A673 (cell line): ENCODE measurements around the gene TCTN1. TPM values are rescaled to one million over a fixed set of nuclear protein-coding genes. Genes with fewer than 3 reads are reported as not detected.

ENCODE experiments used
- BruUV-seq: library from RNA; stranded (reverse); fragments of 400-500 nt; replicated peaks from 2 replicates; lab custom pipeline; 2021; lab: Mats Ljungman, UMichigan
- CTCF ChIA-PET: fragments of 300-600 bp; sonication (Branson Sonifier 250); formaldehyde crosslinking; loops from one replicate; lab custom pipeline; 2022; ENCODE audit warnings: antibody characterized with exemption; lab: Charles Lee
- POLR2A ChIA-PET: fragments of 300-600 bp; sonication (Branson Sonifier 250); formaldehyde crosslinking; loops from one replicate; lab custom pipeline; 2022; ENCODE audit warnings: antibody characterized with exemption; ENCODE audit not compliant: low non-redundant PET; lab: Charles Lee
- DNase-seq: peaks from one replicate; pipeline ENCODE4 v3.0.0-alpha.2; 2015; ENCODE audit warnings: low spot score
- H3K27ac ChIP-seq: fragments of 200-600 bp; sonication (generic); 2 replicates; pipeline ENCODE4 v1.5.1; 2016; ENCODE audit warnings: mixed run types, low read depth, mild to moderate bottlenecking, mixed read lengths, antibody characterized with exemption, low read length; ENCODE audit not compliant: poor library complexity, severe bottlenecking
- H3K27me3 ChIP-seq: fragments of 200-600 bp; sonication (generic); replicated peaks from 2 replicates; pipeline ENCODE4 v1.6.1; 2017; ENCODE audit warnings: mixed run types, low read depth, mild to moderate bottlenecking, mixed read lengths, antibody characterized with exemption, low read length; ENCODE audit not compliant: insufficient read depth, poor library complexity
- H3K36me3 ChIP-seq: fragments of 200-600 bp; sonication (generic); 2 replicates; pipeline ENCODE4 v1.6.1; 2016; ENCODE audit warnings: mixed run types, mild to moderate bottlenecking, mixed read lengths, antibody characterized with exemption, low read length; ENCODE audit not compliant: insufficient read depth, poor library complexity, severe bottlenecking
- H3K4me1 ChIP-seq: fragments of 200-600 bp; sonication (generic); 2 replicates; pipeline ENCODE4 v1.6.1; 2017; ENCODE audit warnings: mixed run types, mild to moderate bottlenecking, mixed read lengths, antibody characterized with exemption, low read length; ENCODE audit not compliant: insufficient read depth, poor library complexity, severe bottlenecking
- H3K4me3 ChIP-seq: fragments of 200-600 bp; sonication (generic); 2 replicates; pipeline ENCODE4 v1.5.1; 2016; ENCODE audit warnings: low read depth, mixed run types, mild to moderate bottlenecking, mixed read lengths, low read length; ENCODE audit not compliant: poor library complexity, severe bottlenecking
- H3K9me3 ChIP-seq: fragments of 200-600 bp; sonication (generic); 2 replicates; pipeline ENCODE4 v1.6.1; 2016; ENCODE audit warnings: mixed run types, low read depth, mild to moderate bottlenecking, mixed read lengths, antibody characterized with exemption, low read length; ENCODE audit not compliant: poor library complexity, severe bottlenecking
- EZH2 ChIP-seq: fragments of 200-600 bp; sonication (generic); IDR thresholded peaks from 2 replicates; pipeline ENCODE4 v1.6.1; 2017; ENCODE audit warnings: borderline replicate concordance, low read depth, mild to moderate bottlenecking, mixed read lengths, antibody characterized with exemption, low read length; ENCODE audit not compliant: poor library complexity, severe bottlenecking
- intact Hi-C: fragments of 100-400 bp; cut with micrococcal nuclease; formaldehyde crosslinking; loops from one replicate; pipeline ENCODE4 v1.10.0; 2022; ENCODE audit not compliant: unreplicated experiment
- total RNA-seq: library from RNA; stranded (reverse); gene quantifications from 2 replicates; pipeline ENCODE4 v1.2.3, GENCODE V29; 2021
- TF ChIP-seq, protein P1 (sequence below): fragments of 300-800, 200-600 bp; sonication (generic); conservative IDR thresholded peaks from 2 replicates; pipeline ENCODE4 v1.5.1; 2017; ENCODE audit warnings: low read depth, mild to moderate bottlenecking, antibody characterized with exemption, low read length, moderate library complexity, mixed read lengths

TCTN1 gene
- total RNA-seq, 1 experiment from 2014 or later = 38.8 TPM

DNA sequence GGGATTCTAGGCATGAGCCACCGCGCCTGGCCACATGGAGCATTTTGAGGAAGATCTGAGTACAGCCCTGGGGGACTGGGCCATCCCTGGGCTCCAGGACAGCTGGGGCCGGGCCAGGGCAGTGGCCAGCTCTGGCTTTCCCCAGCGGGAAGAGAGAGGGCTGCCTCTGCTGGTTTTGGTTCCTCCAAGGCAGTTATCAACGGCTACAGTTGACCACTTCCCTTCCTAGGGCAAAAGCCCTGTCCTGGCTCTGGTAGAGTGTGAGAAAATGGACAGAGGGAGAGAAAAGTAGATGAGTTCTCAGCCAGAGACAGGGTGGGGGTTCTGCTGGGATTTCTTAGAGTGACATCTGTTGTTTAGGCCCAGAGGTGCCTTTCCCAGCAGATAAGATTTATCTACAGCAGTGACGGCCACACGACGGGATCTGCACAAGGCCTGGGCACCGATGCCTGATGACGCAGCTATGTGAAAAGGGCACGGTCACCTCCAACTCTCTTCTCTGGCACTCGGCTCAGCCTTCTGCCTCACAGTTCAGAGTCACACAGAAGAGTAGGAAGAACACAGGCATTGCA, 80.5 kb downstream of the TCTN1 start:
- CTCF ChIA-PET = no interaction called here
- BruUV-seq = no TSS peak
- DNase-seq = no peak

DNA sequence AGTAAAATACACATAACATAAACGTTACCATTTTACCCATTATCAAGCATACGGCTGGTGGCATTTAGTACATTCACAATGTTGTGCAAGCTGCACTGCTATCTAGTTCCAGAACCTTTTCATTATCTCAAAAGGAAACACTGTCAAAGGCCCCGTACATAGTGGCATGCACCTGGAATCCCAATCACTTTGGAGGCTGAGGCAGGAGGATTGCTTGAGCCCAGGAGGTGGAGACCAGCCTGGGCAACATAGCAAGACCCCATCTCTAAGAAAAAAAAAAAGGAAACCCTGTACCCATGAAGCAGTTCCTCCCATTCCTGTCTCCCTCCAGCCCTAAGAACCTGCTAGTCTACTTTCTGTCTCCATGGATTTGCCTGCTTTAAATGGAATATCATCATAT, 82.4 kb downstream of the TCTN1 start:
- BruUV-seq = no TSS peak
- CTCF ChIA-PET = no interaction called here
- H3K27ac ChIP-seq = no peak overlapping the region
- no peaks in the 10 kb centered on the region for H3K9me3 ChIP-seq
- TF ChIP-seq, protein P1, sequence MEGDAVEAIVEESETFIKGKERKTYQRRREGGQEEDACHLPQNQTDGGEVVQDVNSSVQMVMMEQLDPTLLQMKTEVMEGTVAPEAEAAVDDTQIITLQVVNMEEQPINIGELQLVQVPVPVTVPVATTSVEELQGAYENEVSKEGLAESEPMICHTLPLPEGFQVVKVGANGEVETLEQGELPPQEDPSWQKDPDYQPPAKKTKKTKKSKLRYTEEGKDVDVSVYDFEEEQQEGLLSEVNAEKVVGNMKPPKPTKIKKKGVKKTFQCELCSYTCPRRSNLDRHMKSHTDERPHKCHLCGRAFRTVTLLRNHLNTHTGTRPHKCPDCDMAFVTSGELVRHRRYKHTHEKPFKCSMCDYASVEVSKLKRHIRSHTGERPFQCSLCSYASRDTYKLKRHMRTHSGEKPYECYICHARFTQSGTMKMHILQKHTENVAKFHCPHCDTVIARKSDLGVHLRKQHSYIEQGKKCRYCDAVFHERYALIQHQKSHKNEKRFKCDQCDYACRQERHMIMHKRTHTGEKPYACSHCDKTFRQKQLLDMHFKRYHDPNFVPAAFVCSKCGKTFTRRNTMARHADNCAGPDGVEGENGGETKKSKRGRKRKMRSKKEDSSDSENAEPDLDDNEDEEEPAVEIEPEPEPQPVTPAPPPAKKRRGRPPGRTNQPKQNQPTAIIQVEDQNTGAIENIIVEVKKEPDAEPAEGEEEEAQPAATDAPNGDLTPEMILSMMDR = no peak
- no peak for TF ChIP-seq EZH2
- POLR2A ChIA-PET = no interaction called here
- H3K36me3 ChIP-seq = no peaks in the 10 kb centered on the region
- H3K4me1 ChIP-seq = peaks cover 10% of the 10 kb centered on the region
- intact Hi-C loops = loop anchor here (10.0 kb wide), 1 partner anchor 81 kb away; the partner anchor contains the start of gene TCTN1
- no peaks in the 10 kb centered on the region for H3K27me3 ChIP-seq
- no peak overlapping the region for H3K4me3 ChIP-seq
- DNase-seq = no peak

More for the DNA sequence above, 80.5 kb downstream of the TCTN1 start:
- POLR2A ChIA-PET = no interaction called here
- Histone ChIP-seq H3K27me3 (no peaks in the 10 kb centered on the region), H3K4me3 (no peak overlapping the region), H3K36me3 (no peaks in the 10 kb centered on the region), H3K9me3 (no peaks in the 10 kb centered on the region), H3K4me1 (peaks cover 12% of the 10 kb centered on the region), H3K27ac (no peak overlapping the region)
- intact Hi-C loops = loop anchor here (10.0 kb wide), 1 partner anchor 80 kb away; the partner anchor contains the start of gene TCTN1
- TF ChIP-seq, protein P1 = no peak
- no peak for TF ChIP-seq EZH2

DNA sequence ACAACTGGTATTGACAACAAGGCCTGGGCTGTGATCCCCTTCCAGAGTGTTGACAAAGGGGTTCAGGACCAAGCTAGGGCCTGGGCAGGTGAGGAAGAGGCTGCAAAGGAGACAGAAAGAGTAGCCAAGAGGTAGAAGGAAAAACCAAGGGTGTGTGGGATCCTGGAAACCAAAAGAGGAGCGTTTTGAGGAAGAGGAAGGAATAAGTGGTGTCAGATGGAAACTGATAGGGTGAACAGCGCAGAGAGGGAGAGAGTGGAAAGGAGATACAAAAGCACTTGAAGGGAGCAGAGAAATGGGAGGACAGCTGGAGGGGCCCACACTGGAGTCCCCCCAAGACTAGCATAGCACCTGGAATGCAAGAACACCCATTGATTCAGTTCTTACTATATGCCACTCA, 83.3 kb downstream of the TCTN1 start:
- Histone ChIP-seq H3K27ac (no peak overlapping the region), H3K27me3 (no peaks in the 10 kb centered on the region), H3K36me3 (no peaks in the 10 kb centered on the region), H3K4me1 (peaks cover 10% of the 10 kb centered on the region), H3K9me3 (no peaks in the 10 kb centered on the region), H3K4me3 (no peak overlapping the region)
- TF ChIP-seq EZH2 = no peak
- TF ChIP-seq, protein P1 = no peak
- no peak for DNase-seq
- CTCF ChIA-PET = no interaction called here
- no TSS peak for BruUV-seq
- POLR2A ChIA-PET = no interaction called here
- intact Hi-C loops = loop anchor here (10.0 kb wide), 1 partner anchor 82 kb away; the partner anchor contains the start of gene TCTN1
